H1 (cell line): Measurements from ENCODE around the gene IL5RA.

ENCODE experiments used
- BCL11A ChIP-seq, 2 experiments: IDR thresholded peaks; one replicate each; pipeline ENCODE4 v1.6.1; 2011; ENCODE audit warnings: low read depth in 2 of 2, low read length in 2 of 2, mild to moderate bottlenecking in 2 of 2
- CHD2 ChIP-seq: IDR thresholded peaks from 2 replicates; pipeline ENCODE4 v1.6.1; 2012; ENCODE audit warnings: low read length, improper control_type of control experiment
- GABPA ChIP-seq: IDR thresholded peaks from 2 replicates; pipeline ENCODE4 v1.6.1; 2011; ENCODE audit warnings: mild to moderate bottlenecking, low read length, moderate library complexity, borderline replicate concordance; ENCODE audit not compliant: insufficient read depth
- KDM1A ChIP-seq: fragments of 200-600, 300-600 bp; sonication (generic); IDR thresholded peaks from 2 replicates; pipeline ENCODE4 v1.7.1; 2016; ENCODE audit warnings: mild to moderate bottlenecking, low read length, borderline replicate concordance
- KDM5A ChIP-seq: fragments of 200-600 bp; IDR thresholded peaks from 2 replicates; pipeline ENCODE4 v1.7.1; 2012; ENCODE audit warnings: mild to moderate bottlenecking, low read length, inconsistent platforms, mixed read lengths
- MAFK ChIP-seq: IDR thresholded peaks from 2 replicates; pipeline ENCODE4 v1.6.1; 2012; ENCODE audit warnings: low read depth, mild to moderate bottlenecking, improper control_type of control experiment, low read length
- NRF1 ChIP-seq: IDR thresholded peaks from 2 replicates; pipeline ENCODE4 v1.6.1; 2011; ENCODE audit warnings: mild to moderate bottlenecking, low read depth, low read length, improper control_type of control experiment
- PHF8 ChIP-seq: fragments of 200-600 bp; sonication (generic); conservative IDR thresholded peaks from 2 replicates; pipeline ENCODE4 v1.7.1; 2012; ENCODE audit warnings: low read depth, mild to moderate bottlenecking, inconsistent platforms, low read length, moderate library complexity
- RAD21 ChIP-seq, 2 experiments: IDR thresholded peaks in 1 of 2; conservative IDR thresholded peaks in 1 of 2; 2 replicates each; pipeline ENCODE4 v1.6.1; 2011; ENCODE audit warnings: low read depth in 2 of 2, low read length in 2 of 2, improper control_type of control experiment in 1 of 2, inconsistent platforms in 1 of 2, mild to moderate bottlenecking in 1 of 2, moderate library complexity in 1 of 2
- TEAD4 ChIP-seq: IDR thresholded peaks from 2 replicates; pipeline ENCODE4 v1.6.1; 2012; ENCODE audit warnings: low read depth, low read length, inconsistent platforms, mixed read lengths
- TF ChIP-seq, protein P1 (sequence below), 3 experiments: IDR thresholded peaks; 1 replicate in 2 of 3; 2 replicates in 1 of 3; pipeline versions ENCODE4 v1.5.1 to v1.6.1; 2011; ENCODE audit warnings: low read length in 3 of 3, mild to moderate bottlenecking in 3 of 3, inconsistent platforms in 2 of 3, low read depth in 1 of 3, moderate library complexity in 1 of 3; ENCODE audit not compliant: insufficient read depth in 1 of 3; ENCODE audit errors: control extremely low read depth in 1 of 3
- TF ChIP-seq, protein P2 (sequence below): fragments of 300-600 bp; sonication (generic); IDR thresholded peaks from 2 replicates; pipeline ENCODE4 v1.7.1; 2012; ENCODE audit warnings: low read length, moderate library complexity, mild to moderate bottlenecking, inconsistent platforms; ENCODE audit not compliant: insufficient replicate concordance
- TF ChIP-seq, protein P3 (sequence below): IDR thresholded peaks from 2 replicates; pipeline ENCODE4 v1.6.1; 2011; ENCODE audit warnings: low read depth, mild to moderate bottlenecking, low read length; ENCODE audit not compliant: insufficient read depth

DNA sequence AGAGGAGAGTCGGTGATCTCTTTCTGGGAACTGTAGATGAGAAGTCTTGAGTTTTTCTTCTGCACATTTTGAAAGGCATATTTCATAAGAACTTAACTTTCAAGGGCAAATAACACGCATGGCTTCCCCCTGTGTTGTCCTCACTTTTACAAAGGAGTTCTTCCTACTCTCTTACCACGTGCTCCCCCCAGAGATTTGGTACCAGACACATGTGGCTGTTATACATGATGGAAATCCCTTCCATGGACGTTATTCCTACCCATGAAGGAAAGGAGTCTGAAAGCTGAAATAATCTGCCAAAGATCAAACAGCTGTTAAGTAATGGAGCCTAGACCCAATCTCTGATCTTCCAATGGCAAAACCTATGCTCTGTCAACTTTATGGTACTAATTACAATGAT lies 4.4 kb downstream of the IL5RA start:
- TF ChIP-seq, protein P1, sequence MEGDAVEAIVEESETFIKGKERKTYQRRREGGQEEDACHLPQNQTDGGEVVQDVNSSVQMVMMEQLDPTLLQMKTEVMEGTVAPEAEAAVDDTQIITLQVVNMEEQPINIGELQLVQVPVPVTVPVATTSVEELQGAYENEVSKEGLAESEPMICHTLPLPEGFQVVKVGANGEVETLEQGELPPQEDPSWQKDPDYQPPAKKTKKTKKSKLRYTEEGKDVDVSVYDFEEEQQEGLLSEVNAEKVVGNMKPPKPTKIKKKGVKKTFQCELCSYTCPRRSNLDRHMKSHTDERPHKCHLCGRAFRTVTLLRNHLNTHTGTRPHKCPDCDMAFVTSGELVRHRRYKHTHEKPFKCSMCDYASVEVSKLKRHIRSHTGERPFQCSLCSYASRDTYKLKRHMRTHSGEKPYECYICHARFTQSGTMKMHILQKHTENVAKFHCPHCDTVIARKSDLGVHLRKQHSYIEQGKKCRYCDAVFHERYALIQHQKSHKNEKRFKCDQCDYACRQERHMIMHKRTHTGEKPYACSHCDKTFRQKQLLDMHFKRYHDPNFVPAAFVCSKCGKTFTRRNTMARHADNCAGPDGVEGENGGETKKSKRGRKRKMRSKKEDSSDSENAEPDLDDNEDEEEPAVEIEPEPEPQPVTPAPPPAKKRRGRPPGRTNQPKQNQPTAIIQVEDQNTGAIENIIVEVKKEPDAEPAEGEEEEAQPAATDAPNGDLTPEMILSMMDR (IDR thresholded peaks at IDR 0.05; ENCODE audit: control extremely low read depth in 1 of 3, insufficient read depth in 1 of 3, low read depth in 1 of 3, low read length in 3 of 3), result no peak
- TF ChIP-seq PHF8 (no peak), TEAD4 (no peak), KDM1A (no peak), NRF1 (no peak), MAFK (no peak), BCL11A (IDR thresholded peaks at IDR 0.05; ENCODE audit: low read depth in 2 of 2, low read length in 2 of 2) (no peak), KDM5A (no peak), GABPA (no peak), CHD2 (no peak), RAD21 (IDR thresholded peaks at IDR 0.05 in 1 of 2, conservative IDR thresholded peaks at IDR 0.05 in 1 of 2; ENCODE audit: low read depth in 2 of 2, low read length in 2 of 2) (no peak)
- TF ChIP-seq, protein P2, sequence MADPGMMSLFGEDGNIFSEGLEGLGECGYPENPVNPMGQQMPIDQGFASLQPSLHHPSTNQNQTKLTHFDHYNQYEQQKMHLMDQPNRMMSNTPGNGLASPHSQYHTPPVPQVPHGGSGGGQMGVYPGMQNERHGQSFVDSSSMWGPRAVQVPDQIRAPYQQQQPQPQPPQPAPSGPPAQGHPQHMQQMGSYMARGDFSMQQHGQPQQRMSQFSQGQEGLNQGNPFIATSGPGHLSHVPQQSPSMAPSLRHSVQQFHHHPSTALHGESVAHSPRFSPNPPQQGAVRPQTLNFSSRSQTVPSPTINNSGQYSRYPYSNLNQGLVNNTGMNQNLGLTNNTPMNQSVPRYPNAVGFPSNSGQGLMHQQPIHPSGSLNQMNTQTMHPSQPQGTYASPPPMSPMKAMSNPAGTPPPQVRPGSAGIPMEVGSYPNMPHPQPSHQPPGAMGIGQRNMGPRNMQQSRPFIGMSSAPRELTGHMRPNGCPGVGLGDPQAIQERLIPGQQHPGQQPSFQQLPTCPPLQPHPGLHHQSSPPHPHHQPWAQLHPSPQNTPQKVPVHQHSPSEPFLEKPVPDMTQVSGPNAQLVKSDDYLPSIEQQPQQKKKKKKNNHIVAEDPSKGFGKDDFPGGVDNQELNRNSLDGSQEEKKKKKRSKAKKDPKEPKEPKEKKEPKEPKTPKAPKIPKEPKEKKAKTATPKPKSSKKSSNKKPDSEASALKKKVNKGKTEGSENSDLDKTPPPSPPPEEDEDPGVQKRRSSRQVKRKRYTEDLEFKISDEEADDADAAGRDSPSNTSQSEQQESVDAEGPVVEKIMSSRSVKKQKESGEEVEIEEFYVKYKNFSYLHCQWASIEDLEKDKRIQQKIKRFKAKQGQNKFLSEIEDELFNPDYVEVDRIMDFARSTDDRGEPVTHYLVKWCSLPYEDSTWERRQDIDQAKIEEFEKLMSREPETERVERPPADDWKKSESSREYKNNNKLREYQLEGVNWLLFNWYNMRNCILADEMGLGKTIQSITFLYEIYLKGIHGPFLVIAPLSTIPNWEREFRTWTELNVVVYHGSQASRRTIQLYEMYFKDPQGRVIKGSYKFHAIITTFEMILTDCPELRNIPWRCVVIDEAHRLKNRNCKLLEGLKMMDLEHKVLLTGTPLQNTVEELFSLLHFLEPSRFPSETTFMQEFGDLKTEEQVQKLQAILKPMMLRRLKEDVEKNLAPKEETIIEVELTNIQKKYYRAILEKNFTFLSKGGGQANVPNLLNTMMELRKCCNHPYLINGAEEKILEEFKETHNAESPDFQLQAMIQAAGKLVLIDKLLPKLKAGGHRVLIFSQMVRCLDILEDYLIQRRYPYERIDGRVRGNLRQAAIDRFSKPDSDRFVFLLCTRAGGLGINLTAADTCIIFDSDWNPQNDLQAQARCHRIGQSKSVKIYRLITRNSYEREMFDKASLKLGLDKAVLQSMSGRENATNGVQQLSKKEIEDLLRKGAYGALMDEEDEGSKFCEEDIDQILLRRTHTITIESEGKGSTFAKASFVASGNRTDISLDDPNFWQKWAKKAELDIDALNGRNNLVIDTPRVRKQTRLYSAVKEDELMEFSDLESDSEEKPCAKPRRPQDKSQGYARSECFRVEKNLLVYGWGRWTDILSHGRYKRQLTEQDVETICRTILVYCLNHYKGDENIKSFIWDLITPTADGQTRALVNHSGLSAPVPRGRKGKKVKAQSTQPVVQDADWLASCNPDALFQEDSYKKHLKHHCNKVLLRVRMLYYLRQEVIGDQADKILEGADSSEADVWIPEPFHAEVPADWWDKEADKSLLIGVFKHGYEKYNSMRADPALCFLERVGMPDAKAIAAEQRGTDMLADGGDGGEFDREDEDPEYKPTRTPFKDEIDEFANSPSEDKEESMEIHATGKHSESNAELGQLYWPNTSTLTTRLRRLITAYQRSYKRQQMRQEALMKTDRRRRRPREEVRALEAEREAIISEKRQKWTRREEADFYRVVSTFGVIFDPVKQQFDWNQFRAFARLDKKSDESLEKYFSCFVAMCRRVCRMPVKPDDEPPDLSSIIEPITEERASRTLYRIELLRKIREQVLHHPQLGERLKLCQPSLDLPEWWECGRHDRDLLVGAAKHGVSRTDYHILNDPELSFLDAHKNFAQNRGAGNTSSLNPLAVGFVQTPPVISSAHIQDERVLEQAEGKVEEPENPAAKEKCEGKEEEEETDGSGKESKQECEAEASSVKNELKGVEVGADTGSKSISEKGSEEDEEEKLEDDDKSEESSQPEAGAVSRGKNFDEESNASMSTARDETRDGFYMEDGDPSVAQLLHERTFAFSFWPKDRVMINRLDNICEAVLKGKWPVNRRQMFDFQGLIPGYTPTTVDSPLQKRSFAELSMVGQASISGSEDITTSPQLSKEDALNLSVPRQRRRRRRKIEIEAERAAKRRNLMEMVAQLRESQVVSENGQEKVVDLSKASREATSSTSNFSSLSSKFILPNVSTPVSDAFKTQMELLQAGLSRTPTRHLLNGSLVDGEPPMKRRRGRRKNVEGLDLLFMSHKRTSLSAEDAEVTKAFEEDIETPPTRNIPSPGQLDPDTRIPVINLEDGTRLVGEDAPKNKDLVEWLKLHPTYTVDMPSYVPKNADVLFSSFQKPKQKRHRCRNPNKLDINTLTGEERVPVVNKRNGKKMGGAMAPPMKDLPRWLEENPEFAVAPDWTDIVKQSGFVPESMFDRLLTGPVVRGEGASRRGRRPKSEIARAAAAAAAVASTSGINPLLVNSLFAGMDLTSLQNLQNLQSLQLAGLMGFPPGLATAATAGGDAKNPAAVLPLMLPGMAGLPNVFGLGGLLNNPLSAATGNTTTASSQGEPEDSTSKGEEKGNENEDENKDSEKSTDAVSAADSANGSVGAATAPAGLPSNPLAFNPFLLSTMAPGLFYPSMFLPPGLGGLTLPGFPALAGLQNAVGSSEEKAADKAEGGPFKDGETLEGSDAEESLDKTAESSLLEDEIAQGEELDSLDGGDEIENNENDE, result no peak
- TF ChIP-seq, protein P3, sequence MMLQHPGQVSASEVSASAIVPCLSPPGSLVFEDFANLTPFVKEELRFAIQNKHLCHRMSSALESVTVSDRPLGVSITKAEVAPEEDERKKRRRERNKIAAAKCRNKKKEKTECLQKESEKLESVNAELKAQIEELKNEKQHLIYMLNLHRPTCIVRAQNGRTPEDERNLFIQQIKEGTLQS, result no peak
